Measurements from ENCODE around the gene TDRD5. TPM values are rescaled to one million over a fixed set of nuclear protein-coding genes. Genes with fewer than 3 reads are reported as not detected.
A peak's percentile ranks its signal among the peaks of the same experiment; 100 is the strongest.

The TDRD5 gene, protein sequence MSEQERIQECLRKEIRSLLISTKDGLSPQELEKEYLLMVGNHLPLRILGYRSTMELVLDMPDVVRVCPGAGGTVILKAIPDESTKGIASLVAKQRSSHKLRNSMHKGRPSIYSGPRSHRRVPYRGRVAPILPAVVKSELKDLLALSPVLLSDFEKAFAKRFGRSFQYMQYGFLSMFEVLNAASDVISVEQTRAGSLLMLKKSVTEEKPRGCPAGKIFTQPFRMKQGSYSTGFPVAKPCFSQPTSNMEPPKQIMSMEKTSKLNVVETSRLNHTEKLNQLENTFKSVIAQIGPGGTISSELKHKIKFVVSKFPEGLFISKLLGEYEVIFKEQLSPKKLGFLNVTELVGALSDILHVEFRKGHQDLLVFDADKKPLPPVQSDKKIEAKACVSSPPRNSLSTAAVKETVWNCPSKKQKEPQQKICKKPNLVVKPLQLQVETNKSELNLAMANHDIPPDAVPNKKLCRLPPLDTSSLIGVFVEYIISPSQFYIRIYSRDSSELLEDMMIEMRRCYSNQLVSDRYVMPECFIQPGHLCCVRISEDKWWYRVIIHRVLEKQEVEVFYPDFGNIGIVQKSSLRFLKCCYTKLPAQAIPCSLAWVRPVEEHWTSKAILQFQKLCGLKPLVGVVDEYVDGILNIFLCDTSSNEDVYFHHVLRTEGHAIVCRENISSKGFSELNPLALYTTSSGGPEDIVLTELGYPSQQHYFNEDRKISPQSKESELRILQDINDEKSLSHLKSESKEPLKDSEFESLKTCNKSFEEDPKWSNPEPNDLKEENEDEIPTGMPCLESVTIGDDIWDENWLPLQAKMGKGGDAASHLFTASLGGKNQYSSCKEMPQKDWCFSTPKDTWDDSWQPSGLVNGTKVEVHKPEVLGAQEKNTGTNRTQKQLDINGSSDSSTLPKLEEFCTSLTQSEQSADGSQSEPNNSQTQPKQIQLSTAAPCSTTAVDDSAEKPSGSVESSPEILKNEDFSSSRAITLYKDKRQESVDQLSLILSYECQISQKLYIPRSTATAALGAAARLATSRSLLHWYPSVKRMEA
- total RNA-seq = under 1 TPM in 1 of 2 donors, not detected in 1; 0.36 TPM
- polyA plus RNA-seq = under 1 TPM in 1 of 2 donors, not detected in 1; 0.08 TPM
- long read RNA-seq, donor 1 = 0 reads
- long read RNA-seq, donor 2 = 0 reads

DNA sequence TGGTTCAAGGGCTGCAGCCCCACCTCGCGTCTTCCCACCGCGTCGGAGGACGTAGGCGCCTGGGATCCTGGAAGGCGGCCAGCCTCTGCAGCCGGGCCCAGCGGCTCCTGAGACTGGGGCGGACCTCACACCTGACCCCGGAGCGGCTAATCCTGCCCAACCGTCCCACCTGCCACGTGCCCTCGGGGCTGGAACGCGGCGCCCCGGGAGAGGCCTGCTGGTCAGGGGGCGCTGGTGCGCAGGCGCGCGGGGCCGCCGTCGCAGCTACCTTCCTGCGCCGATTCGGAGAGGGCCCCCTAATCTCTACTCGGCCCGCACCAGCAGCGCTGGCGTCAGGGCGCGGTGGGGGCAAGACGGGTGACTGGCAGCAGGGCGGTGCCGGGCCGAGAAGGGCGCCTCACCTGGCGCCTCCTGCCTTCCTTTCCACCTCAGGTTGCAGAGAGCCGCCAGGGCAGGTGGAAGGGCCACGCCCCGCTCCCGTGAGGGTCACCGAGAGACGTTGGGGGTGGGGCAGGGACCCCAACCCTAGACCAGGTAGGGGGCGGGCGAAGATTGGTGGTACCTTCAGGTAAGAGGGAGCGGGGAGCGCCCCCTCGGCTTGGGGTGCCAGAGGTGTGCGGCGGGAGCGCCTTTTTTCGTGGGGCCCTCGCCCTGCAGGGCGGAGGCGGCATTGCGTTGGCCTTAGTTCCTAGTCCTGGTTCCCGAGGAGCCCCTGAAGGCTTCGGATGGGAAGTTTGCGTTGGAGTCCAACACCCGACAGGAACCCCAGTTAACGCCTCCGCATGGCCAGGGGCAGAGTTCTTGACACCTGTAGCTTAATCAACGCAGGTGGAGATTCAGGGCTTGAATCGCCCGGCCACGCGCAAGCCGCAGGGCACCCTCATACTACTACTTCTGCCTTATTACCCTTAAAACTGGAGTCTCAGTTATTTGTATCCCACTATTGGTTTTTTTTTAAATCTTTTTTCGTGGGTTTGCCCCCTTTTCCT is at the start of gene TDRD5:
Gene TDRD5 (plus strand): TSS at position 241 of the 989 bp plus-strand sequence. CDS start 784 bp downstream, outside the sequence.
- ATAC-seq (ENCODE audit: low FRiP score) (peak; percentile 55), DNase-seq (no peak)
- no peaks in the 10 kb centered on the region for H3K36me3 ChIP-seq (ENCODE audit: control insufficient read depth in 1 of 2, insufficient read depth in 2 of 2, low read length in 1 of 2)
- intact Hi-C loops (cut with DNase I) = no loop called here
- H3K9me3 ChIP-seq (ENCODE audit: control insufficient read depth, low read length) = no peaks in the 10 kb centered on the region
- H3K27ac ChIP-seq (ENCODE audit: low read depth in 1 of 2, low read length in 2 of 2) = no peak within 1 kb of the TSS
- no peaks in the 10 kb centered on the region for H3K27me3 ChIP-seq (ENCODE audit: control insufficient read depth in 1 of 2, insufficient read depth in 2 of 2, low read length in 1 of 2)
- H3K4me1 ChIP-seq (ENCODE audit: control insufficient read depth in 1 of 2, insufficient read depth in 2 of 2, low read length in 2 of 2) = no peaks in the 10 kb centered on the region
- WGBS, 2 donors = 12 to 13% methylated on average over 73 to 75 of the region's 75 CpGs
- H3K4me3 ChIP-seq (ENCODE audit: low read length in 2 of 2) = peak within 1 kb of the TSS in 1 of 2 donors; percentile 28

DNA sequence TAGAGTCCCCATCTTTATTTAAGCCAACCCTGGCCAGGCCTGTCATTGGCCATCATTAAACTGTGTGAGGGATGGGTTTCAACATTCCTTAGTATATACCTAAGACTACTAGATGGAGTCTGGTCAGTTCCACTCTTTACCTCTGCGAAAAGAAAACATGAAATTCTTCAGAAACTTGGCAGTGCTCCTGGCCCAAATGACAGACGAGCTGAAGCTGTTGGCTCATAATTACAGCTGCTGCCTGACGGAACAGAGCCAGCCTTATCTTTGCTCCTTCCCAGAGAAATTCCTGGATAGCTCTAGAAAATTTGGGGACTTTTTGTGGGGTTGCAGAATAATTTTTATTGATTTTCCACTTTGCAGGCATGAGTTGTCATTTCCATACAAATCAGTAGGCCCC is 46.3 kb upstream of the TDRD5 start:
- H3K4me3 ChIP-seq (ENCODE audit: low read length in 2 of 2) = no peak overlapping the region
- WGBS, 2 donors = 1 to 11% methylated on average over 3 of the region's 3 CpGs
- intact Hi-C loops (cut with DNase I) = no loop called here
- DNase-seq (no peak), ATAC-seq (ENCODE audit: low FRiP score) (no peak)
- H3K9me3 ChIP-seq (ENCODE audit: control insufficient read depth, low read length) = no peaks in the 10 kb centered on the region
- H3K27me3 ChIP-seq (ENCODE audit: control insufficient read depth in 1 of 2, insufficient read depth in 2 of 2, low read length in 1 of 2) = no peaks in the 10 kb centered on the region
- no peaks in the 10 kb centered on the region for H3K36me3 ChIP-seq (ENCODE audit: control insufficient read depth in 1 of 2, insufficient read depth in 2 of 2, low read length in 1 of 2)
- H3K27ac ChIP-seq (ENCODE audit: low read depth in 1 of 2, low read length in 2 of 2) = no peak overlapping the region
- no peaks in the 10 kb centered on the region for H3K4me1 ChIP-seq (ENCODE audit: control insufficient read depth in 1 of 2, insufficient read depth in 2 of 2, low read length in 2 of 2)

- Histone ChIP-seq H3K9me3 (ENCODE audit: control insufficient read depth, low read length) (no peaks in the 10 kb centered on the region), H3K4me3 (ENCODE audit: low read length in 2 of 2) (no peak overlapping the region), H3K4me1 (ENCODE audit: control insufficient read depth in 1 of 2, insufficient read depth in 2 of 2, low read length in 2 of 2) (no peaks in the 10 kb centered on the region), H3K27me3 (ENCODE audit: control insufficient read depth in 1 of 2, insufficient read depth in 2 of 2, low read length in 1 of 2) (no peaks in the 10 kb centered on the region), H3K27ac (ENCODE audit: low read depth in 1 of 2, low read length in 2 of 2) (no peak overlapping the region), H3K36me3 (ENCODE audit: control insufficient read depth in 1 of 2, insufficient read depth in 2 of 2, low read length in 1 of 2) (no peaks in the 10 kb centered on the region)
- ATAC-seq (ENCODE audit: low FRiP score) = no peak
- DNase-seq = no peak
- intact Hi-C loops (cut with DNase I) = no loop called here
- 72 to 77% methylated on average over 2 of the region's 2 CpGs for WGBS, 2 donors
These were observed 44.6 kb upstream of the TDRD5 start for GRCh38 chr1:179547021-179547535.

- intact Hi-C loops (cut with DNase I) = no loop called here
- no peaks in the 10 kb centered on the region for H3K4me1 ChIP-seq (ENCODE audit: control insufficient read depth in 1 of 2, insufficient read depth in 2 of 2, low read length in 2 of 2)
- 72 to 78% methylated on average over 3 of the region's 3 CpGs for WGBS, 2 donors
These were observed 42.8 kb upstream of the TDRD5 start for GRCh38 chr1:179548666-179549367.

DNA sequence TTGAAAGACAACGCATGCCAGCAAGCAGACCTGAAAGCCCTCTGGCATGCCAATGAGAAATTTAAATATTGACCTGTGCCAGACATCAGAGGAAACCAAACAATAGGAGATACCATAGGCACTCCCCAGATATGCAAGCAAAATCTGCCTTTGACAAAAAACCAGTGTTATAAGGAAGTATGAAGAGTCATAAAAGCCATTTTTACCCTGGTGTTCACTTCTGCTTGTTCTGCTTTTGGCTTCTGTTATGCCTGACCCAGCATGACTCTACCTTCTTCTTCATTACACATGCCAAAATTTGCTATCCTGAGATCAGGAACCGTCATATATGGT is 42.3 kb upstream of the TDRD5 start:
- ATAC-seq (ENCODE audit: low FRiP score) (no peak), DNase-seq (no peak)
- H3K9me3 ChIP-seq (ENCODE audit: control insufficient read depth, low read length) = no peaks in the 10 kb centered on the region
- no peaks in the 10 kb centered on the region for H3K4me1 ChIP-seq (ENCODE audit: control insufficient read depth in 1 of 2, insufficient read depth in 2 of 2, low read length in 2 of 2)
- WGBS, 2 donors = 84 to 91% methylated on average over 2 of the region's 2 CpGs
- H3K27me3 ChIP-seq (ENCODE audit: control insufficient read depth in 1 of 2, insufficient read depth in 2 of 2, low read length in 1 of 2) = no peaks in the 10 kb centered on the region
- intact Hi-C loops (cut with DNase I) = no loop called here
- H3K36me3 ChIP-seq (ENCODE audit: control insufficient read depth in 1 of 2, insufficient read depth in 2 of 2, low read length in 1 of 2) = no peaks in the 10 kb centered on the region
- H3K4me3 ChIP-seq (ENCODE audit: low read length in 2 of 2) = no peak overlapping the region
- H3K27ac ChIP-seq (ENCODE audit: low read depth in 1 of 2, low read length in 2 of 2) = no peak overlapping the region

More at GRCh38 chr1:179548666-179549367, 42.8 kb upstream of the TDRD5 start:
- no peaks in the 10 kb centered on the region for H3K27me3 ChIP-seq (ENCODE audit: control insufficient read depth in 1 of 2, insufficient read depth in 2 of 2, low read length in 1 of 2)
- H3K27ac ChIP-seq (ENCODE audit: low read depth in 1 of 2, low read length in 2 of 2) = no peak overlapping the region
- no peaks in the 10 kb centered on the region for H3K9me3 ChIP-seq (ENCODE audit: control insufficient read depth, low read length)
- no peaks in the 10 kb centered on the region for H3K36me3 ChIP-seq (ENCODE audit: control insufficient read depth in 1 of 2, insufficient read depth in 2 of 2, low read length in 1 of 2)
- no peak for DNase-seq
- H3K4me3 ChIP-seq (ENCODE audit: low read length in 2 of 2) = no peak overlapping the region
- no peak for ATAC-seq (ENCODE audit: low FRiP score)

DNA sequence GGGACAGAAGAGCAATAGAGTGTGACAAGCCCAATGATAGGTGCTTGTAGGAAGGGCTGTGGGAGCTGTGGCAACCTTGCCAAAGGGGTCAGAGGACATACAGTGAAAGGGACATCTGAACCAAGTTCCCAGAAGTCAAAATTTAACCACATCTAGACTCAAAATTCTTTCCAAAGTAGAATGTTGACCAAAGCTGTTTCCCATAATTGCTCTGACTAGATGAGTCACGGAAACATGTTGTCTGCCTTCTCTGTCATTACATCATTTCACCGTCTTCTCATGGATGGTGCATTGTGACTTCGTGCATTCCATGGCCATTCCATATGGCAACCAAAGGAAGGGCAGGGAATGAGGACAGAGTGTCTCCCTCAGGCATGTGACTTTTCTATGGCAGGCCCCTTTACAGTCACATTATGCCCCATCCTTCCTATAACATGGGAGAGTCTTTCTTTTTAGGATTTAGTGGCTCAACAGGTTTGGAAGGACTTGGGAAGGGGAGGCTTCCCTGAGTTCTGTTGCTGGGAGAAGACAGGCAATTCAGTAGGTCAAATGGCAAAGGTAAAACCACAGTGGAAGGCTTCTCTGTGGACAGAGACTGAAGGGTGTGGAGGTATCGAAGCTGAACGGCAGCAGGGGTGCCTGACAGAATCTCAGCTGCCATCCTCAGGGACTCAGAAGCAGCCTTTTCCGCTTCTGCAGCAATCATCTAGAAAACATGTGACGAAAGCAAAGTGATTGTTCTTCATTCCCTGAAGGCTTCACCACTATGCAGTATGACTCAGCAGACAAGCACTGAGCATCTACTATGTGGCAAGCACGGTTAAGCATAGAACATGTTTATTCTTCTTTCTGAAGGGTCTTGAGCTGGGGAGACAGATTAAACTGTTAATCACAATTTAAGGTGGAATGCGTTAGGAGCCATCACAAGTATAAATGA is 40.6 kb upstream of the TDRD5 start:
- no peak for ATAC-seq (ENCODE audit: low FRiP score)
- intact Hi-C loops (cut with DNase I) = no loop called here

GRCh38 chr1:179554427-179554826 is 37.2 kb upstream of the TDRD5 start:
- ATAC-seq (ENCODE audit: low FRiP score) (no peak), DNase-seq (no peak)
- no peaks in the 10 kb centered on the region for H3K9me3 ChIP-seq (ENCODE audit: control insufficient read depth, low read length)
- intact Hi-C loops (cut with DNase I) = no loop called here
- H3K4me1 ChIP-seq (ENCODE audit: control insufficient read depth in 1 of 2, insufficient read depth in 2 of 2, low read length in 2 of 2) = no peaks in the 10 kb centered on the region
- no peak overlapping the region for H3K27ac ChIP-seq (ENCODE audit: low read depth in 1 of 2, low read length in 2 of 2)
- no peaks in the 10 kb centered on the region for H3K36me3 ChIP-seq (ENCODE audit: control insufficient read depth in 1 of 2, insufficient read depth in 2 of 2, low read length in 1 of 2)
- no peak overlapping the region for H3K4me3 ChIP-seq (ENCODE audit: low read length in 2 of 2)
- no peaks in the 10 kb centered on the region for H3K27me3 ChIP-seq (ENCODE audit: control insufficient read depth in 1 of 2, insufficient read depth in 2 of 2, low read length in 1 of 2)

More for the DNA sequence above, 40.6 kb upstream of the TDRD5 start:
- H3K36me3 ChIP-seq (ENCODE audit: control insufficient read depth in 1 of 2, insufficient read depth in 2 of 2, low read length in 1 of 2) = no peaks in the 10 kb centered on the region
- no peak overlapping the region for H3K4me3 ChIP-seq (ENCODE audit: low read length in 2 of 2)
- 48 to 50% methylated on average over 9 of the region's 9 CpGs for WGBS, 2 donors
- no peak overlapping the region for H3K27ac ChIP-seq (ENCODE audit: low read depth in 1 of 2, low read length in 2 of 2)
- no peaks in the 10 kb centered on the region for H3K9me3 ChIP-seq (ENCODE audit: control insufficient read depth, low read length)
- H3K27me3 ChIP-seq (ENCODE audit: control insufficient read depth in 1 of 2, insufficient read depth in 2 of 2, low read length in 1 of 2) = no peaks in the 10 kb centered on the region
- no peaks in the 10 kb centered on the region for H3K4me1 ChIP-seq (ENCODE audit: control insufficient read depth in 1 of 2, insufficient read depth in 2 of 2, low read length in 2 of 2)
- DNase-seq = no peak

Data from aorta (tissue), 5 donors.